ENCODE data around the gene PRKAG3.

DNA sequence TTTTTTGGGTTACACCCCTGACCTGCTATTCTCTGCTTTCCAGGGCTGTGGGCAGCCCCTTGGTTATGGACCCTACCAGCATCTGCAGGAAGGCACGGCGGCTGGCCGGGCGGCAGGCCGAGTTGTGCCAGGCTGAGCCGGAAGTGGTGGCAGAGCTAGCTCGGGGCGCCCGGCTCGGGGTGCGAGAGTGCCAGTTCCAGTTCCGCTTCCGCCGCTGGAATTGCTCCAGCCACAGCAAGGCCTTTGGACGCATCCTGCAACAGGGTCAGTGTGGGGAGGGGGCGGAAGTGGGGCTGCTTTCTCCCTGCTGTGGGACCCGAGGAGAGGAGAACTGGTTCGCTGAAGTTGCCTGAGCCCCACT, 39.4 kb upstream of the PRKAG3 start:
- TF ChIP-seq EZH2phosphoT487 (IDR thresholded peaks at IDR 0.05; ENCODE audit: insufficient read depth, low read depth) = no peak
- TF ChIP-seq EZH2 (IDR thresholded peaks at IDR 0.05; ENCODE audit: insufficient read depth, poor library complexity, severe bottlenecking) = peak; percentile 36
